ENCODE measurements around the gene NUMB.

GRCh38 chr14:73234029-73234428, 224.3 kb downstream of the NUMB start:
- no peak for TF ChIP-seq ZNF766 (CRISPR knock-in tag; IDR thresholded peaks at IDR 0.05; ENCODE audit: borderline replicate concordance)
- no peak for TF ChIP-seq MYC (CRISPR knock-in tag; IDR thresholded peaks at IDR 0.05; ENCODE audit: borderline replicate concordance)
- no peak for TF ChIP-seq ZNF792 (CRISPR knock-in tag; IDR thresholded peaks at IDR 0.05)
- no peak for TF ChIP-seq LCORL (IDR thresholded peaks at IDR 0.05)
- no peak for TF ChIP-seq LCORL (CRISPR knock-in tag; IDR thresholded peaks at IDR 0.05)
- no peak for TF ChIP-seq ZBTB44 (CRISPR knock-in tag; IDR thresholded peaks at IDR 0.05)
- no peak for TF ChIP-seq ZNF20 (CRISPR knock-in tag; IDR thresholded peaks at IDR 0.05)
- TF ChIP-seq, protein P1, sequence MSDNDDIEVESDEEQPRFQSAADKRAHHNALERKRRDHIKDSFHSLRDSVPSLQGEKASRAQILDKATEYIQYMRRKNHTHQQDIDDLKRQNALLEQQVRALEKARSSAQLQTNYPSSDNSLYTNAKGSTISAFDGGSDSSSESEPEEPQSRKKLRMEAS (IDR thresholded peaks at IDR 0.05): no peak
- TF ChIP-seq ZNF672 (CRISPR knock-in tag; IDR thresholded peaks at IDR 0.05): no peak
- no peak for TF ChIP-seq NR2F1 (CRISPR knock-in tag; IDR thresholded peaks at IDR 0.05)
- no peak for TF ChIP-seq ZNF337 (CRISPR knock-in tag; IDR thresholded peaks at IDR 0.05; ENCODE audit: borderline replicate concordance, low read depth)
